ENCODE data around the gene UTP14A.

Gene UTP14A

DNA sequence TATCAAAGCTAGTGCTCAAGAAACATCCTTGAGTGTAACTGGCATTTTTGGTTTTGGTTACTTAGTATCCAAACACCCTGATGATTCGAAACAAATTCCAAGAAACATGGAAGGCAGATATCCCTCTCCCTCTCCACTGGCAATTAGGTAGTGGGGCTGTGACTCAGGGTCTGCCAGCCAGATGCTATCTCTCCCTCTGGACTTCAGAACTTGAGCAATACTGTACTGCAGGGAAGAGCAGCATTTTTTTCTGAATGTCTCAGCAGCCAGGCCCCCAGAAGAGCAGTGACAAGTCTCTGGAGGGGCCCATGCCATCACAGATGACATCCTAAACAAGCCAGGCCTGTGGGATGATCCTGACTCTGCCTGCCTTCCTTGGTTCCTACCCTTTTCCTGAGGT is 39.2 kb downstream of the UTP14A start:
- TF ChIP-seq, protein P1, sequence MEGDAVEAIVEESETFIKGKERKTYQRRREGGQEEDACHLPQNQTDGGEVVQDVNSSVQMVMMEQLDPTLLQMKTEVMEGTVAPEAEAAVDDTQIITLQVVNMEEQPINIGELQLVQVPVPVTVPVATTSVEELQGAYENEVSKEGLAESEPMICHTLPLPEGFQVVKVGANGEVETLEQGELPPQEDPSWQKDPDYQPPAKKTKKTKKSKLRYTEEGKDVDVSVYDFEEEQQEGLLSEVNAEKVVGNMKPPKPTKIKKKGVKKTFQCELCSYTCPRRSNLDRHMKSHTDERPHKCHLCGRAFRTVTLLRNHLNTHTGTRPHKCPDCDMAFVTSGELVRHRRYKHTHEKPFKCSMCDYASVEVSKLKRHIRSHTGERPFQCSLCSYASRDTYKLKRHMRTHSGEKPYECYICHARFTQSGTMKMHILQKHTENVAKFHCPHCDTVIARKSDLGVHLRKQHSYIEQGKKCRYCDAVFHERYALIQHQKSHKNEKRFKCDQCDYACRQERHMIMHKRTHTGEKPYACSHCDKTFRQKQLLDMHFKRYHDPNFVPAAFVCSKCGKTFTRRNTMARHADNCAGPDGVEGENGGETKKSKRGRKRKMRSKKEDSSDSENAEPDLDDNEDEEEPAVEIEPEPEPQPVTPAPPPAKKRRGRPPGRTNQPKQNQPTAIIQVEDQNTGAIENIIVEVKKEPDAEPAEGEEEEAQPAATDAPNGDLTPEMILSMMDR (IDR thresholded peaks at IDR 0.05), result no peak
- no peak for DNase-seq (ENCODE audit: low spot score)
- H3K27ac ChIP-seq, result no peak overlapping the region
- no peak overlapping the region for H3K4me3 ChIP-seq

DNA sequence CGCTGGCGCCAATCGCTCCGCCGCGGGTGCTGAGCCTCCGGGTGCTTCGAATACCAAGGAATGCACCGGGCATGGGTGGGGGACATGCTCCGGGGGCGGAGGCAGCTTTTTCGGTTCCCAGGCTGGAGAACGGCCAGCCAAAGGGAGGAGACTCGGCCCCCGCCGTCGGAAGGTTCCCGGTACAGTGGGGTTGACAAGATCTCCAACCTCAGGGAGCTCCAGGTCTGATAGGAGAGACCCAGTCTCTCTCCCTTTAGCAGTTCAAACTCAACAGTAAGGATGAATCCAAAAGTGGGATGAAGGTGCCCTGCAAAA is 47.3 kb downstream of the UTP14A start:
- DNase-seq (ENCODE audit: low spot score), result no peak
- Histone ChIP-seq H3K27ac (no peak overlapping the region), H3K4me3 (peak overlapping the region; percentile 58)
- TF ChIP-seq, protein P1 (IDR thresholded peaks at IDR 0.05), result no peak

DNA sequence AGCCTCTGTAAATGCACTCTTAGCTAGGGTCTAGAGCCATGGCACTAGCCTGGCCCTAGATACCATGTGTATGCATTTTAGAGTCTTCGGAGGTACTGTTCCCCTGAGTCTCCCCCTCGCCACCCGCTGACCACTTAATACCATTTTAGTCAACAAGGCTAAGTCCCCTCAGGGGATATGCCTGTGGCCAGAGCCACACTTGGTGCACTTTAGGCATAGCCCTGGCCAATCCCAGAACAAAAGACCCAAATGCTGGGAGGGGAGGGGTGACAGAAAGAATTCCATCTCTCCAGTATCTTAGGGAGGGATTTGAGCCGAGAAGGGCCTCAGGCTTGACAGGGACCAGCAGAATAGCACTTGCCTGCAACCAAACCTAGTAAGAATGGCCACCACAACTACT is 47.9 kb downstream of the UTP14A start:
- H3K27ac ChIP-seq, result no peak overlapping the region
- no peak overlapping the region for H3K4me3 ChIP-seq
- TF ChIP-seq, protein P1 (IDR thresholded peaks at IDR 0.05), result no peak
- DNase-seq (ENCODE audit: low spot score), result no peak

DNA sequence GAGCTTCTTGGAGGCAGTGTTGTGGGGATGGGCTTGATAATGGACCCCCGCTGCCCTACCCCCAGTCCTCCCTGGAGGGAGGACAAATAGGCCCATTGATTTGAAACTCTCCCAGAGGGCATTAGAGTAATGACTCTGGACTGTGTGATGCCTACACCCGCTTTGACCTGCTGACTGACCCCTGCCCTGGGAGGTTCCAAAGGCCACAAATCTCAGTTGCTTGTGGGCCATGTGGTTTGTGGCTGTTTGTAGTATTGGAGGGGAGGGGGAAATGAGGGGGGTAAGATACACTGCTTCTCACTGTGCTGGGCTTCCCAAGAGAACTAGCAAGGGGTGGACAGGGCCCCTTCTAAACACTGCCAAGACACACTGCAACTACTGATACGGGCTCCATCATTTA is 48.8 kb downstream of the UTP14A start:
- DNase-seq (ENCODE audit: low spot score), result no peak

DNA sequence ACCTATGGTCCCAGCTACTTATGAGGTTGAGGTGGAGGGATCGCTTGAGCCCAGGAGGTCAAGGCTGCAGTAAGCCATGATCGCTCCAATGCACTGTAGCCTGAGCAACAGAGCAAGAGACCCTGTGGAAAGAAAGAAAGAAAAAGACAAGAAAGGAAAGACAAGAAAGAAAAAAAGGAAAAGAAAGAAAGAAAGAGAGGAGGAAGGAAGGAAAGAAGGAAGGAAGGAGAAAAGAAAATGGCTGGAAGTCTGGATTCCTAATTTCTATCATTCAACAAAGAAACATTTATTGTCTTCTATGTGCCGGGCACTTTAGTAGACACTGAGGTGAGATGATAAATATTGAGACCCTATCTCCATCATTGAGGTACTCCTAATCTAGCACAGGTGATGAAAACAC is 49.7 kb downstream of the UTP14A start:
- no peak for DNase-seq (ENCODE audit: low spot score)
- no peak overlapping the region for H3K4me3 ChIP-seq
- TF ChIP-seq, protein P1 (IDR thresholded peaks at IDR 0.05), result no peak
- no peak overlapping the region for H3K27ac ChIP-seq

More for the DNA sequence above, 48.8 kb downstream of the UTP14A start:
- TF ChIP-seq, protein P1 (IDR thresholded peaks at IDR 0.05), result no peak
- Histone ChIP-seq H3K27ac (no peak overlapping the region), H3K4me3 (no peak overlapping the region)

DNA sequence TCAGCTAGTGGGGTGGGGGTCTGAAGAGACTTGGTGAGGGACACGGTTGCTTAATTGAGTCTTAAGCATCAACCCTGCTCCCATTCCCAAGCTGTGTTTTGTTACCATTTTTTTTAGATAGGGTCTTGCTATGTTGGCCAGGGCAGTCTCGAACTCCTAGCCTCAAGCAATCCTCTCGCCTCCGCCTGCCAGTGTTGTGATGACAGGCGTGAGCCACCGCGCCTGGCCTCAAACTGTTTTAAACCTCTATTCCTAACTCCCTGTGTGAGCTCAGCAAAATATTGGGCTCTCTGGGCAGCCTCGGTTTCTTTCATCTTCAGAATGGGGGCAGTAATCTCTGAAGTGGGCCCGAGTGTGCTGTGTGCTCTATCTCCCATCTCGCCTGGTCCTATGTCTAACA is 50.2 kb downstream of the UTP14A start:
- TF ChIP-seq, protein P1 (IDR thresholded peaks at IDR 0.05), result no peak
- DNase-seq (ENCODE audit: low spot score), result no peak
- no peak overlapping the region for H3K27ac ChIP-seq
- no peak overlapping the region for H3K4me3 ChIP-seq

DNA sequence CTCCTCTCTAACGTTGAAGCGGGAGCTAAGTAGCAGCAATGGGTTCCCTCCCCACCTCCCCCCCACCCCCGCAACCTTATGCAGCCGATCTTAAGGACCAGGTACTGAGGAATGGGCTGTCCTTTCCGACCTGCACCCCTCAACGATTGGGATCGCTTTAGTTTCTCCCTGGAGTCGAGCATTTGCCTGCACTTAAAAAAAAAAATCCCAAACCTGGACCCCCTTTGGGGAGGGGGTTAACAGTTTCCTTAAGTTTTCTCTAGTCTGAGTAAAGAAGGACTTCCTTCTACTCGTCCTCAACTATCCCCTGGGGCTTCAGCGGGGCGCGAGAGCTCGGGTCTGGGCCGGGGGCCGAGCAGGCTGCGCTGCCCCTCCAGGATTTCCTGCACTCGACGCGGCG is 50.8 kb downstream of the UTP14A start:
- TF ChIP-seq, protein P1 (IDR thresholded peaks at IDR 0.05), result no peak
- Histone ChIP-seq H3K4me3 (peak overlapping the region; percentile 69), H3K27ac (peak overlapping the region in 1 of 2 donors; percentile 66)
- no peak for DNase-seq (ENCODE audit: low spot score)

All from coronary artery (tissue), 2 donors.